Ectodermal cell (in vitro differentiated cells): Measurements from ENCODE around the gene TSPAN14.
"Not testable (repeated sequence)": the region's sequence is repeated elsewhere in the genome, so short reads cannot be mapped to it uniquely, and the experiment has no call there.

Source experiments
- H3K27ac ChIP-seq: 2 replicates; pipeline ENCODE4 v1.7.0; 2013; ENCODE audit warnings: mild to moderate bottlenecking, low read depth, low read length; ENCODE audit not compliant: insufficient read depth, poor library complexity, severe bottlenecking
- H3K27me3 ChIP-seq: 2 replicates; pipeline ENCODE4 v1.7.0; 2013; ENCODE audit warnings: mild to moderate bottlenecking, low read length; ENCODE audit not compliant: insufficient read depth, control insufficient read depth, poor library complexity, severe bottlenecking
- H3K36me3 ChIP-seq: one replicate; pipeline ENCODE4 v1.7.0; 2013; ENCODE audit warnings: low read length; ENCODE audit not compliant: control insufficient read depth, insufficient read depth
- H3K4me1 ChIP-seq: one replicate; pipeline ENCODE4 v1.7.0; 2013; ENCODE audit warnings: low read length; ENCODE audit not compliant: control insufficient read depth, insufficient read depth
- H3K4me3 ChIP-seq: 2 replicates; pipeline ENCODE4 v1.7.0; 2013; ENCODE audit warnings: low read depth, low read length, control low read depth; ENCODE audit not compliant: insufficient read depth
- H3K9me3 ChIP-seq: 2 replicates; pipeline ENCODE4 v1.7.0; 2013; ENCODE audit warnings: mild to moderate bottlenecking, low read length, moderate library complexity; ENCODE audit not compliant: control insufficient read depth
- WGBS, 2 experiments: methylation state at CpG; one replicate each; pipeline ENCODE4 v1.1.7; 2013; ENCODE audit warnings: missing lambda C conversion rate in 2 of 2; 5-methylcytosine and 5-hydroxymethylcytosine counted together

The TSPAN14 gene

GRCh38 chr10:80542652-80543318, 88.7 kb downstream of the TSPAN14 start:
- H3K4me3 ChIP-seq, result no peak overlapping the region
- no peaks in the 10 kb centered on the region for H3K9me3 ChIP-seq
- no peaks in the 10 kb centered on the region for H3K27me3 ChIP-seq
- H3K4me1 ChIP-seq, result peaks cover under 1% of the 10 kb centered on the region
- no peak overlapping the region for H3K27ac ChIP-seq
- H3K36me3 ChIP-seq, result no peaks in the 10 kb centered on the region
- 93 to 94% methylated on average over 19 of the region's 19 CpGs for WGBS, 2 experiments

GRCh38 chr10:80543319-80543672, 89.2 kb downstream of the TSPAN14 start:
- H3K27ac ChIP-seq, H3K4me1 ChIP-seq, H3K9me3 ChIP-seq, H3K4me3 ChIP-seq, H3K27me3 ChIP-seq, H3K36me3 ChIP-seq: not testable (repeated sequence)
- 96 to 97% methylated on average over 25 of the region's 25 CpGs for WGBS, 2 experiments

- Histone ChIP-seq H3K27me3 (no peaks in the 10 kb centered on the region), H3K9me3 (no peaks in the 10 kb centered on the region), H3K4me3 (no peak overlapping the region), H3K36me3 (no peaks in the 10 kb centered on the region), H3K4me1 (no peaks in the 10 kb centered on the region), H3K27ac (no peak overlapping the region)
- WGBS, 2 experiments, result 82% methylated on average over 12 of the region's 12 CpGs
These were observed 90.3 kb downstream of the TSPAN14 start for GRCh38 chr10:80544316-80544953.

- Histone ChIP-seq H3K9me3 (no peaks in the 10 kb centered on the region), H3K4me1 (no peaks in the 10 kb centered on the region), H3K27ac (no peak overlapping the region), H3K4me3 (no peak overlapping the region), H3K36me3 (no peaks in the 10 kb centered on the region), H3K27me3 (no peaks in the 10 kb centered on the region)
- WGBS, 2 experiments, result 93 to 94% methylated on average over 6 of the region's 7 CpGs
These were observed 91.3 kb downstream of the TSPAN14 start for GRCh38 chr10:80545258-80545881.

- H3K27ac ChIP-seq, result no peak overlapping the region
- no peaks in the 10 kb centered on the region for H3K27me3 ChIP-seq
- H3K4me3 ChIP-seq, result no peak overlapping the region
- H3K36me3 ChIP-seq, result no peaks in the 10 kb centered on the region
- 12 to 13% methylated on average over 5 of the region's 5 CpGs for WGBS, 2 experiments
- H3K9me3 ChIP-seq, result no peaks in the 10 kb centered on the region
- H3K4me1 ChIP-seq, result peaks cover 11% of the 10 kb centered on the region
These were observed 98.1 kb downstream of the TSPAN14 start for GRCh38 chr10:80552151-80552646.

- H3K27me3 ChIP-seq, result no peaks in the 10 kb centered on the region
- 92 to 93% methylated on average over 5 of the region's 5 CpGs for WGBS, 2 experiments
- H3K4me1 ChIP-seq, result peaks cover 11% of the 10 kb centered on the region
- no peaks in the 10 kb centered on the region for H3K36me3 ChIP-seq
- no peak overlapping the region for H3K4me3 ChIP-seq
- H3K9me3 ChIP-seq, result no peaks in the 10 kb centered on the region
- H3K27ac ChIP-seq, result no peak overlapping the region
These were observed 99.3 kb downstream of the TSPAN14 start for GRCh38 chr10:80553436-80553835.

GRCh38 chr10:80554050-80554449, 99.9 kb downstream of the TSPAN14 start:
- 93 to 94% methylated on average over 5 of the region's 5 CpGs for WGBS, 2 experiments
- H3K4me3 ChIP-seq, result no peak overlapping the region
- no peaks in the 10 kb centered on the region for H3K9me3 ChIP-seq
- no peak overlapping the region for H3K27ac ChIP-seq
- no peaks in the 10 kb centered on the region for H3K27me3 ChIP-seq
- no peaks in the 10 kb centered on the region for H3K36me3 ChIP-seq
- H3K4me1 ChIP-seq, result peaks cover 11% of the 10 kb centered on the region

- Histone ChIP-seq H3K27me3 (no peaks in the 10 kb centered on the region), H3K27ac (no peak overlapping the region), H3K9me3 (no peaks in the 10 kb centered on the region), H3K4me1 (peaks cover 11% of the 10 kb centered on the region), H3K36me3 (no peaks in the 10 kb centered on the region), H3K4me3 (no peak overlapping the region)
- WGBS, 2 experiments, result 63 to 70% methylated on average over 5 of the region's 5 CpGs
These were observed 101.3 kb downstream of the TSPAN14 start for GRCh38 chr10:80555415-80555814.

- no peak overlapping the region for H3K4me3 ChIP-seq
These were observed 107.8 kb downstream of the TSPAN14 start for GRCh38 chr10:80561950-80562349.

GRCh38 chr10:80567292-80567691, 113.2 kb downstream of the TSPAN14 start:
- Histone ChIP-seq H3K27ac (no peak overlapping the region), H3K4me3 (no peak overlapping the region), H3K9me3 (no peaks in the 10 kb centered on the region), H3K36me3 (no peaks in the 10 kb centered on the region), H3K27me3 (no peaks in the 10 kb centered on the region), H3K4me1 (no peaks in the 10 kb centered on the region)
- WGBS, 2 experiments, result 90 to 93% methylated on average over 2 of the region's 2 CpGs

More at GRCh38 chr10:80561950-80562349, 107.8 kb downstream of the TSPAN14 start:
- Histone ChIP-seq H3K27ac (no peak overlapping the region), H3K27me3 (no peaks in the 10 kb centered on the region), H3K9me3 (no peaks in the 10 kb centered on the region), H3K36me3 (no peaks in the 10 kb centered on the region), H3K4me1 (no peaks in the 10 kb centered on the region)
